SK-N-SH (cell line): Measurements from ENCODE around the gene SLC22A23. TPM values are rescaled to one million over a fixed set of nuclear protein-coding genes. Genes with fewer than 3 reads are reported as not detected.

ENCODE experiments used
- CTCF ChIA-PET: fragments of 300-600, 350-600 bp; formaldehyde crosslinking; extraction: SDS; loops from one replicate; lab custom pipeline; 2021; lab: Yijun Ruan, JAX
- POLR2A ChIA-PET: fragments of 350-600 bp; sonication (Branson Sonifier 250); formaldehyde crosslinking; extraction: SDS; loops from one replicate; lab custom pipeline; 2020; ENCODE audit warnings: antibody characterized with exemption, inconsistent platforms; lab: Yijun Ruan, JAX
- DNase-seq: peaks from one replicate; pipeline ENCODE4 v3.0.0; 2012
- H2AFZ ChIP-seq: fragments of 200-600 bp; sonication (generic); 2 replicates; pipeline ENCODE4 v1.8.1; 2016; ENCODE audit warnings: antibody characterized with exemption, mild to moderate bottlenecking, low read depth
- H3F3A ChIP-seq: fragments of 200-600 bp; sonication (generic); replicated peaks from 2 replicates; pipeline ENCODE3; 2016; ENCODE audit warnings: antibody characterized with exemption, mild to moderate bottlenecking; ENCODE audit not compliant: insufficient read depth
- H3K27ac ChIP-seq, 2 experiments: fragments of 200-500 bp in 1 of 2; fragments of 200-600 bp in 1 of 2; sonication (Bioruptor generic) in 1 of 2; sonication (generic), shearing (Covaris generic) in 1 of 2; 2 replicates each; pipeline versions ENCODE4 v1.5.1 to v1.6.1; 2014 to 2016; ENCODE audit warnings: low read depth in 2 of 2, inconsistent platforms in 1 of 2, low read length in 1 of 2, mild to moderate bottlenecking in 1 of 2, mixed read lengths in 1 of 2
- H3K27me3 ChIP-seq: fragments of 200-600 bp; sonication (generic), shearing (Covaris generic); 2 replicates; pipeline ENCODE4 v1.6.1; 2016; ENCODE audit warnings: mixed run types; ENCODE audit not compliant: insufficient read depth
- H3K36me3 ChIP-seq, 2 experiments: fragments of 200-500 bp in 1 of 2; fragments of 200-600 bp in 1 of 2; sonication (Bioruptor generic) in 1 of 2; sonication (generic) in 1 of 2; replicated peaks in 1 of 2; 2 replicates each; pipeline versions ENCODE3 to v1.5.1; 2014 to 2016; ENCODE audit warnings: low read length in 1 of 2, mild to moderate bottlenecking in 1 of 2; ENCODE audit not compliant: insufficient read depth in 2 of 2, control insufficient read depth in 1 of 2
- H3K4me1 ChIP-seq, 2 experiments: fragments of 200-500 bp in 1 of 2; fragments of 200-600 bp in 1 of 2; sonication (Bioruptor generic) in 1 of 2; sonication (generic), shearing (Covaris generic) in 1 of 2; 2 replicates each; pipeline versions ENCODE4 v1.5.1 to v1.6.1; 2014 to 2016; ENCODE audit warnings: low read depth in 1 of 2, low read length in 1 of 2, mixed run types in 1 of 2; ENCODE audit not compliant: insufficient read depth in 2 of 2, control insufficient read depth in 1 of 2
- H3K4me2 ChIP-seq: fragments of 200-600 bp; sonication (generic), shearing (Covaris generic); 2 replicates; pipeline ENCODE4 v1.6.1; 2017; ENCODE audit warnings: mixed run types
- H3K4me3 ChIP-seq, 2 experiments: fragments of 200-500 bp in 1 of 2; fragments of 200-600 bp in 1 of 2; sonication (Bioruptor generic) in 1 of 2; sonication (generic), shearing (Covaris generic) in 1 of 2; 2 replicates each; pipeline versions ENCODE4 v1.5.1 to v1.8.1; 2014 to 2016; ENCODE audit warnings: low read depth in 2 of 2, inconsistent platforms in 1 of 2, low read length in 1 of 2, mild to moderate bottlenecking in 1 of 2, mixed read lengths in 1 of 2, moderate library complexity in 1 of 2
- H3K79me2 ChIP-seq: fragments of 200-600 bp; sonication (generic); 2 replicates; pipeline ENCODE4 v1.8.1; 2017; ENCODE audit warnings: mild to moderate bottlenecking; ENCODE audit not compliant: insufficient read depth
- H3K9ac ChIP-seq: fragments of 200-600 bp; sonication (generic); 2 replicates; pipeline ENCODE4 v1.6.1; 2017; ENCODE audit warnings: mixed run types
- H3K9me2 ChIP-seq: fragments of 200-600 bp; sonication (generic); 2 replicates; pipeline ENCODE4 v1.6.1; 2017; ENCODE audit warnings: mixed run types
- H3K9me3 ChIP-seq: fragments of 200-600 bp; sonication (generic); 2 replicates; pipeline ENCODE4 v1.6.1; 2017; ENCODE audit warnings: mixed run types, mild to moderate bottlenecking, moderate library complexity
- H4K20me1 ChIP-seq: fragments of 200-600 bp; sonication (generic); 2 replicates; pipeline ENCODE4 v1.6.1; 2017; ENCODE audit warnings: mild to moderate bottlenecking, mixed run types; ENCODE audit not compliant: insufficient read depth
- CHD2 ChIP-seq: fragments of 150-350 bp; IDR thresholded peaks from 2 replicates; pipeline ENCODE4 v1.6.1; 2018; ENCODE audit warnings: low read length; ENCODE audit not compliant: partially characterized antibody
- ELF1 ChIP-seq: IDR thresholded peaks from 2 replicates; pipeline ENCODE4 v1.4.0; 2012
- EP300 ChIP-seq, 2 experiments: IDR thresholded peaks; 2 replicates each; pipeline versions ENCODE4 v1.4.0 to v1.6.1; 2012; ENCODE audit warnings: borderline replicate concordance in 1 of 2, low read depth in 1 of 2, low read length in 1 of 2
- FOXJ3 ChIP-seq: sonication (generic); formaldehyde crosslinking; IDR thresholded peaks from 2 replicates; pipeline ENCODE4 v1.5.1; 2020; ENCODE audit warnings: mild to moderate bottlenecking, missing genetic modification reagents
- FOXM1 ChIP-seq: IDR thresholded peaks from 2 replicates; pipeline ENCODE4 v1.4.0; 2012; ENCODE audit warnings: low read depth, mild to moderate bottlenecking
- GABPA ChIP-seq: IDR thresholded peaks from 2 replicates; pipeline ENCODE4 v1.4.0; 2012; ENCODE audit warnings: low read depth, mild to moderate bottlenecking
- JUND ChIP-seq: IDR thresholded peaks from 2 replicates; pipeline ENCODE4 v1.4.0; 2012
- MXI1 ChIP-seq: IDR thresholded peaks from 2 replicates; pipeline ENCODE4 v1.6.1; 2012; ENCODE audit warnings: mild to moderate bottlenecking, low read depth, low read length, improper control_type of control experiment
- NRF1 ChIP-seq: IDR thresholded peaks from 2 replicates; pipeline ENCODE4 v1.6.1; 2012; ENCODE audit warnings: low read depth, mild to moderate bottlenecking, low read length
- POLR2AphosphoS5 ChIP-seq: IDR thresholded peaks from 2 replicates; pipeline ENCODE4 v1.6.1; 2012; ENCODE audit warnings: low read depth, low read length
- RAD21 ChIP-seq: IDR thresholded peaks from 2 replicates; pipeline ENCODE4 v1.6.1; 2012; ENCODE audit warnings: mild to moderate bottlenecking, low read length
- RCOR1 ChIP-seq: fragments of 150-350 bp; IDR thresholded peaks from 2 replicates; pipeline ENCODE4 v1.6.1; 2017; ENCODE audit warnings: antibody characterized with exemption, low read length
- RFX5 ChIP-seq: IDR thresholded peaks from 2 replicates; pipeline ENCODE4 v1.6.1; 2012; ENCODE audit warnings: mild to moderate bottlenecking, improper control_type of control experiment, low read length
- RXRA ChIP-seq: IDR thresholded peaks from 2 replicates; pipeline ENCODE4 v1.4.0; 2012; ENCODE audit warnings: low read depth, mild to moderate bottlenecking, borderline replicate concordance
- TCF12 ChIP-seq: IDR thresholded peaks from 2 replicates; pipeline ENCODE4 v1.4.0; 2012
- YY1 ChIP-seq: IDR thresholded peaks from 2 replicates; pipeline ENCODE4 v1.4.0; 2012; ENCODE audit warnings: low read depth, mild to moderate bottlenecking
- WGBS: methylation state at CpG from one replicate; pipeline ENCODE4 v1.1.6; 2017; ENCODE audit warnings: low lambda C conversion rate; 5-methylcytosine and 5-hydroxymethylcytosine counted together
- polyA plus RNA-seq, 3 experiments: library from polyadenylated mRNA; depleted of rRNA; stranded (reverse); fragments of >200 nt; gene quantifications; 2 replicates each; pipeline ENCODE4 v1.2.3, GENCODE V29; 2012
- TF ChIP-seq, protein P1 (sequence below): IDR thresholded peaks from 2 replicates; pipeline ENCODE4 v1.4.0; 2012; ENCODE audit warnings: low read depth
- TF ChIP-seq, protein P2 (sequence below): IDR thresholded peaks from 2 replicates; pipeline ENCODE4 v1.4.0; 2012; ENCODE audit warnings: low read depth, borderline replicate concordance
- TF ChIP-seq, protein P3 (sequence below): fragments of 150-350 bp; IDR thresholded peaks from 2 replicates; pipeline ENCODE4 v1.6.1; 2017; ENCODE audit warnings: antibody characterized with exemption, low read length, low read depth, borderline replicate concordance
- TF ChIP-seq, protein P4 (sequence below): fragments of 150-350 bp; IDR thresholded peaks from 2 replicates; pipeline ENCODE4 v1.6.1; 2016; ENCODE audit warnings: mild to moderate bottlenecking, low read depth, low read length

Gene SLC22A23
- polyA plus RNA-seq, 1 of the 3 experiments (the other 2 are of a cell fraction), result not detected

DNA sequence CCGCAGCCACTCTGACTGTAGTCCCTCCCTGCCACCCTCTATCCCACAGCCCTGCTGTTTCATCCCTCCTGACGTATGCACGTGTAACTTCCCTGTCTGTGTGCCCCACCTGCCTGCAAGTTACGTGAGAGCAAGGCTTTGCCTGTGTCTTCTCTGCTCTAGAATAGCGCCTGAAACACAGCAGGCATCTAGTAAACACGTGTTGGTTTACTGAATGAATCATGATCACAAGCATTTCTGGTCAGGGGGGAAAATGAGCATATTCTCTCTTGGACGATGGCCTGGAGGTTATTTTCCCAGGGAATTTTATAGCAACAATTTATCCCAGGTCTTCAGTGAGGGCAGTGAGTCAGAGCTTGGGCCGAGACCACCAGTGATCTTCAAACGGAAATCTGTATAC is 159.8 kb downstream of the SLC22A23 start:
- Histone ChIP-seq H3K27ac (no peak overlapping the region), H3K4me3 (no peak overlapping the region), H3K9me2 (no peaks in the 10 kb centered on the region), H3K4me1 (peaks cover 0 to 11% of the 10 kb centered on the region in 2 experiments; a peak in 1 of 4 replicates), H4K20me1 (no peaks in the 10 kb centered on the region), H3F3A (no peaks in the 10 kb centered on the region), H3K36me3 (no peaks in the 10 kb centered on the region), H3K27me3 (peaks cover 15% of the 10 kb centered on the region; the same call in 1 of the 2 replicates), H3K4me2 (no peak overlapping the region), H2AFZ (no peak overlapping the region), H3K79me2 (no peaks in the 10 kb centered on the region), H3K9ac (no peak overlapping the region), H3K9me3 (no peaks in the 10 kb centered on the region)
- TF ChIP-seq TCF12 (no peak), MXI1 (no peak), GABPA (no peak), FOXM1 (no peak), CHD2 (no peak)
- CTCF ChIA-PET, result interaction anchor here (0.9 to 3.6 kb wide), 5 partner anchors 17 to 438 kb away, joined by 3 to 25 read pairs (median 5); partner anchors contain the start of gene PSMG4
- POLR2A ChIA-PET, result no interaction called here
- 60% methylated on average over 9 of the region's 9 CpGs for WGBS
- no peak for DNase-seq

DNA sequence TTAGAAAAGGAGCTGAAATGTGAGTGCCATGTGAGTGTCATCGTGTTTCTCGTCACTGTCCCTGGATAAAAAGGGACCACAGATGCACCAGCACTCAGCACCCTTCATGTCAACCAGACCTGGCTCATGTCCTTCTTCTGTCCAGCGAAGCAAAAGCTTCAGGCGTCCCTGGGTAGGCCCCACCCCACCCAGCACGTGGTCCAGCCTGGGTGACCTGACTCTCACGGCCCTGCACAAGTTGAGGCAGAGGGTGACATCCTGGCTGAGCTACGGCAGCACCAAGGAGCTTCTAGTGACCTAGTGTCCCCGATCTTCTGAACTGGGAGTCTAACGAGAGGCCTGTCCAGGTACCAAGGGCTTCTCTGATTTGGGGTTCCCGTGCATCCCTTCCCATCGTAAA is 160.3 kb downstream of the SLC22A23 start:
- 41% methylated on average over 6 of the region's 11 CpGs for WGBS
- Histone ChIP-seq H3K4me2 (no peak overlapping the region), H3K9me2 (no peaks in the 10 kb centered on the region), H3K79me2 (no peaks in the 10 kb centered on the region), H3K27ac (no peak overlapping the region), H3F3A (no peaks in the 10 kb centered on the region), H3K36me3 (no peaks in the 10 kb centered on the region), H3K9ac (no peak overlapping the region), H3K27me3 (peaks cover 12% of the 10 kb centered on the region; the same call in 1 of the 2 replicates), H3K9me3 (no peaks in the 10 kb centered on the region), H3K4me1 (peaks cover 0 to 11% of the 10 kb centered on the region in 2 experiments; a peak in 1 of 4 replicates), H2AFZ (no peak overlapping the region), H3K4me3 (no peak overlapping the region), H4K20me1 (no peaks in the 10 kb centered on the region)
- ChIA-PET CTCF (interaction anchor here (0.9 to 3.6 kb wide), 7 partner anchors 10 to 438 kb away, joined by 3 to 25 read pairs (median 4); partner anchors contain the start of gene PSMG4), POLR2A (interaction anchor here (1.2 kb wide), 1 partner anchor 10 kb away, joined by 3 read pairs; no protein-coding TSS in a partner anchor)
- DNase-seq, result no peak
- TF ChIP-seq RFX5 (no peak), YY1 (no peak), FOXJ3 (no peak), TCF12 (no peak), RAD21 (no peak), RXRA (no peak), CHD2 (no peak), EP300 (IDR thresholded peaks at IDR 0.05; ENCODE audit: borderline replicate concordance in 1 of 2, low read depth in 1 of 2, low read length in 1 of 2) (no peak), ELF1 (no peak)

DNA sequence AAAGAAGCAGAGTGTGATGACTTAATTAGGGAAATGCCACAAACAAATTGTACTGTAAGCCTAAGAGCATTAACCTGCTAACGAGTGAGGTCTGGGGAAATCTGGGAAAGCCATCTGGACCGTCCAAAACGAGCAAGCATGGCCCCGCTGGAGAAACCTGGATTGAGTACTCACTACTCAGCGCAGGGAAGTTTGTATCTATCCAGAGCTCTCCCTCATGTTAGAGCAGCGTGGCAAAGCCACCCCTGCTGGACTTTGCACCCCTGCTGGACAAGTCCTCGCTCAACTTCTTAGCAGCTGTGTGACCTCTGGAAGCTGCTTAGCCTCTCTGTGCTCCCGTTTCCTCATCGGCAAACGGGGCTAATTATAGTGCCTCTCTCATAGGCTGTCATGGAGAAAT is 160.8 kb downstream of the SLC22A23 start:
- no peak for DNase-seq
- Histone ChIP-seq H3K4me2 (no peak overlapping the region), H3K27ac (no peak overlapping the region), H3K4me1 (peaks cover 0 to 11% of the 10 kb centered on the region in 2 experiments; a peak in 1 of 4 replicates), H3F3A (no peaks in the 10 kb centered on the region), H3K36me3 (no peaks in the 10 kb centered on the region), H2AFZ (no peak overlapping the region), H3K9me2 (no peaks in the 10 kb centered on the region), H3K27me3 (peaks cover 10% of the 10 kb centered on the region; the same call in 1 of the 2 replicates), H3K79me2 (no peaks in the 10 kb centered on the region), H3K9me3 (no peaks in the 10 kb centered on the region), H4K20me1 (no peaks in the 10 kb centered on the region), H3K9ac (no peak overlapping the region), H3K4me3 (no peak overlapping the region)
- ChIA-PET POLR2A (interaction anchor here (0.6 to 1.2 kb wide), 2 partner anchors 11 to 26 kb away, joined by 3 to 4 read pairs; no protein-coding TSS in a partner anchor), CTCF (interaction anchor here (0.6 to 3.6 kb wide), 7 partner anchors 10 to 439 kb away, joined by 3 to 25 read pairs (median 3); partner anchors contain the start of gene PSMG4)
- 36% methylated on average over 10 of the region's 10 CpGs for WGBS
- TF ChIP-seq YY1, result no peak
- no peak for TF ChIP-seq FOXJ3
- TF ChIP-seq POLR2AphosphoS5, result no peak
- no peak for TF ChIP-seq NRF1
- TF ChIP-seq, protein P1, sequence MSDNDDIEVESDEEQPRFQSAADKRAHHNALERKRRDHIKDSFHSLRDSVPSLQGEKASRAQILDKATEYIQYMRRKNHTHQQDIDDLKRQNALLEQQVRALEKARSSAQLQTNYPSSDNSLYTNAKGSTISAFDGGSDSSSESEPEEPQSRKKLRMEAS, result no peak
- TF ChIP-seq JUND, result no peak
- TF ChIP-seq, protein P2, sequence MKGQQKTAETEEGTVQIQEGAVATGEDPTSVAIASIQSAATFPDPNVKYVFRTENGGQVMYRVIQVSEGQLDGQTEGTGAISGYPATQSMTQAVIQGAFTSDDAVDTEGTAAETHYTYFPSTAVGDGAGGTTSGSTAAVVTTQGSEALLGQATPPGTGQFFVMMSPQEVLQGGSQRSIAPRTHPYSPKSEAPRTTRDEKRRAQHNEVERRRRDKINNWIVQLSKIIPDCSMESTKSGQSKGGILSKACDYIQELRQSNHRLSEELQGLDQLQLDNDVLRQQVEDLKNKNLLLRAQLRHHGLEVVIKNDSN, result no peak
- no peak for TF ChIP-seq CHD2
- TF ChIP-seq, protein P3, sequence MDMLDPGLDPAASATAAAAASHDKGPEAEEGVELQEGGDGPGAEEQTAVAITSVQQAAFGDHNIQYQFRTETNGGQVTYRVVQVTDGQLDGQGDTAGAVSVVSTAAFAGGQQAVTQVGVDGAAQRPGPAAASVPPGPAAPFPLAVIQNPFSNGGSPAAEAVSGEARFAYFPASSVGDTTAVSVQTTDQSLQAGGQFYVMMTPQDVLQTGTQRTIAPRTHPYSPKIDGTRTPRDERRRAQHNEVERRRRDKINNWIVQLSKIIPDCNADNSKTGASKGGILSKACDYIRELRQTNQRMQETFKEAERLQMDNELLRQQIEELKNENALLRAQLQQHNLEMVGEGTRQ, result no peak
- TF ChIP-seq RXRA, result no peak
- TF ChIP-seq, protein P4, sequence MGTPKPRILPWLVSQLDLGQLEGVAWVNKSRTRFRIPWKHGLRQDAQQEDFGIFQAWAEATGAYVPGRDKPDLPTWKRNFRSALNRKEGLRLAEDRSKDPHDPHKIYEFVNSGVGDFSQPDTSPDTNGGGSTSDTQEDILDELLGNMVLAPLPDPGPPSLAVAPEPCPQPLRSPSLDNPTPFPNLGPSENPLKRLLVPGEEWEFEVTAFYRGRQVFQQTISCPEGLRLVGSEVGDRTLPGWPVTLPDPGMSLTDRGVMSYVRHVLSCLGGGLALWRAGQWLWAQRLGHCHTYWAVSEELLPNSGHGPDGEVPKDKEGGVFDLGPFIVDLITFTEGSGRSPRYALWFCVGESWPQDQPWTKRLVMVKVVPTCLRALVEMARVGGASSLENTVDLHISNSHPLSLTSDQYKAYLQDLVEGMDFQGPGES, result no peak
- TF ChIP-seq MXI1, result no peak
- TF ChIP-seq RCOR1, result no peak
- no peak for TF ChIP-seq TCF12
